ENCODE data around the gene KRT80. TPM values are rescaled to one million over a fixed set of nuclear protein-coding genes. Genes with fewer than 3 reads are reported as not detected.
"Not testable (repeated sequence)": the region's sequence is repeated elsewhere in the genome, so short reads cannot be mapped to it uniquely, and the experiment has no call there.

The KRT80 gene
- not detected for total RNA-seq
- total RNA-seq (2013) = not detected

DNA sequence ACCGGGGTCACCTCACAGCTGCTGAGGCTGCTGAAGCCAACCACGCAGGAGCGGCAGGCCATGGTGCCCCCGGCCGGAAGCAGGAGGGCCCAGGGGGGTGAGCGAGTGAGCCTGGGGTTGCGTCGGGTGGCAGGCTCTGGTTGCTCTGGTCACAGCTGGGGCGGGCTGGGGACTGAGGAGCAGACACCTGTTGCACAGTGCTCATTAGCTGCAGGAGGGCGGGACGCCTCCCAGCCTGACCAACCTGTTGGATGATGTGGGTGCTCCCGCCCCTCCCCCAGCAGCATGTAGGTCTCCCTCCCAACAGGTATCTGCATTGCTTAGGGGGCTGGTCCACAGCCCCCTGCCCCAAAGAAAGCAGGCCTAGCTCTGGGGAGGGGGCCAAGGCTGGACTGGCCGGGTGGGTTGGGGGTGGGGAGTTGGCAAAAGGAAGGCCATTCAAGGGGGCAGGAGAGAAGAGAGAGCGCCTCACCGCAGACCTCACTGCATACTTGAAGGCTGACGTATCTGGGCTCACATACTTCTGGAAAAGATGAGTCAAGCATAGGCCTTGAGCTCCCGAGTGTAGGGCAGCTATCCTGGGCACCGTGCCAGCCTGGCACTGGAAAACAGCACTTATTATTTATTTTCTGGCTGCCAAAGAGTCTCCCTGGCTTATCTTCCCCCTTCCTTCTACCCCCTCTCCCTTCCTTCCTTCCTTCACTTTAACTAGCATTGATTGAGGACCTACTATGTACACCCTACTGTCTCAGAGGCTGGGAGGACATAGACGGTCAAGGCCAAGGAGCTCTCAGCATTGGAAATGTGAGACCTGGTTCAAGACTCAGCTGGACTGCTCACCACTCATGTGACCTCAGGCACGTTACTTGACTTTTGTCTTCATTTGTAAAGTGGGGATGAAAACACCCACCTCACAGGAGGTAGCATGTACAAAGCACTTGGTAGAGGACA, at the start of gene KRT80:
Gene KRT80 (minus strand): TSS at position 174 of the 951 bp plus-strand sequence. CDS start 112 bp downstream, at position 62.
- ATAC-seq (no peak), DNase-seq (no peak)
- Mint-ChIP-seq H3K9me3 (no peaks in the 10 kb centered on the region), H3K4me1 (peaks cover 0 to 4% of the 10 kb centered on the region in 2 donors), H3K27ac (no peak within 1 kb of the TSS), H3K36me3 (no peaks in the 10 kb centered on the region), H3K27me3 (ENCODE audit: low read depth in 2 of 2) (peaks cover 0 to 11% of the 10 kb centered on the region in 2 donors), H3K4me3 (no peak within 1 kb of the TSS)
- intact Hi-C loops (cut with micrococcal nuclease) = no loop called here
- Histone ChIP-seq H3K9me3 (ENCODE audit: control insufficient read depth, insufficient read depth, low read length) (no peaks in the 10 kb centered on the region), H3K36me3 (ENCODE audit: control insufficient read depth, insufficient read depth, low read length) (no peaks in the 10 kb centered on the region), H3K4me3 (ENCODE audit: low read length) (no peak within 1 kb of the TSS), H3K4me1 (ENCODE audit: control insufficient read depth, insufficient read depth, low read length) (peaks cover 25% of the 10 kb centered on the region), H3K27me3 (ENCODE audit: control insufficient read depth, insufficient read depth, low read length) (no peaks in the 10 kb centered on the region), H3K27ac (ENCODE audit: low read length) (no peak within 1 kb of the TSS)
- 66% methylated on average over 20 of the region's 20 CpGs for WGBS (ENCODE audit: insufficient coverage)
- TF ChIP-seq, protein P1, sequence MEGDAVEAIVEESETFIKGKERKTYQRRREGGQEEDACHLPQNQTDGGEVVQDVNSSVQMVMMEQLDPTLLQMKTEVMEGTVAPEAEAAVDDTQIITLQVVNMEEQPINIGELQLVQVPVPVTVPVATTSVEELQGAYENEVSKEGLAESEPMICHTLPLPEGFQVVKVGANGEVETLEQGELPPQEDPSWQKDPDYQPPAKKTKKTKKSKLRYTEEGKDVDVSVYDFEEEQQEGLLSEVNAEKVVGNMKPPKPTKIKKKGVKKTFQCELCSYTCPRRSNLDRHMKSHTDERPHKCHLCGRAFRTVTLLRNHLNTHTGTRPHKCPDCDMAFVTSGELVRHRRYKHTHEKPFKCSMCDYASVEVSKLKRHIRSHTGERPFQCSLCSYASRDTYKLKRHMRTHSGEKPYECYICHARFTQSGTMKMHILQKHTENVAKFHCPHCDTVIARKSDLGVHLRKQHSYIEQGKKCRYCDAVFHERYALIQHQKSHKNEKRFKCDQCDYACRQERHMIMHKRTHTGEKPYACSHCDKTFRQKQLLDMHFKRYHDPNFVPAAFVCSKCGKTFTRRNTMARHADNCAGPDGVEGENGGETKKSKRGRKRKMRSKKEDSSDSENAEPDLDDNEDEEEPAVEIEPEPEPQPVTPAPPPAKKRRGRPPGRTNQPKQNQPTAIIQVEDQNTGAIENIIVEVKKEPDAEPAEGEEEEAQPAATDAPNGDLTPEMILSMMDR (IDR thresholded peaks at IDR 0.05) = no peak

DNA sequence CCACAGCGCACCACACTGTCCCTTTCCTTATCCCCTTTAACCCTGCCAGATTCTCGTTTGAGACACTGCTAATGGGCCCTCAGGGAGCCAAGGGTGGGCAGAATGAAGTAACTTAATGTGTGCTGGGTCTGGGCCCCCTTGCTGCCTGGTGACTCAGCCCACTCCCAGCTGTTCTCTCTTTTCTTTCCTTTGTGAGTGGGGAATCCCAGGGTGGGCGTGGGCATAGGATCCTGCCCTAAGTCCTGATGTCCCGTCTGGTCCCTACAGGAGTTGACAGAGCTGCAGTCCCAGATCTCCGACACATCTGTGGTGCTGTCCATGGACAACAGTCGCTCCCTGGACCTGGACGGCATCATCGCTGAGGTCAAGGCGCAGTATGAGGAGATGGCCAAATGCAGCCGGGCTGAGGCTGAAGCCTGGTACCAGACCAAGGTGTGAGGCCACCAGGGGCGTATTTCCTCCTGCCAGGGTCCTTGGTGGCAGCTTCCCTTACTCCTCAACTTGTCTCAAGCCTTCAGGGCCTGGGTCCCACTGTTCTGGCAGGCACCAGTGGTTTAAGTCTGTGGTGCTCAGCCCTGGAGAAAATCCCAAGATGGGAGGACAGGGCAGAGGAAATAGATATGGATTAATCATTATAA, 49.5 kb upstream of the KRT80 start:
- WGBS (ENCODE audit: insufficient coverage) = 87% methylated on average over 10 of the region's 11 CpGs
- H3K27ac Mint-ChIP-seq = no peak overlapping the region

DNA sequence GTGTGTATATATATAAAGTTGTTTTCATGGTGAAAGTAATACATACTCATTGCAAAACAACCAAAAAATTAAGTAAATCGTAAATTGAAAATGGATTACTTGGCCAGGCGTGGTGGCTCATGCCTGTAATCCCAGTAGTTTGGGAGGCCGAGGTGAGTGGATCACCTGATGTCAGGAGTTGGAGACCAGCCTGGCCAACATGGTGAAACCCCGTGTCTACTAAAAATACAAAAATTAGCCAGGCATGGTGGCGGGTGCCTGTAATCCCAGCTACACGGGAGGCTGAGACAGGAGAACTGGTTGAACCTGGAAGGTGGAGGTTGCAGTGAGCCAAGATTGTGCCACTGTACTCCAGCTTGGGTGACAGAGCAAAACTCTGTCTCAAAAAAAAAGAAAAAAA, 48.4 kb upstream of the KRT80 start:
- intact Hi-C loops (cut with micrococcal nuclease); H3K27ac Mint-ChIP-seq; H3K27ac ChIP-seq (ENCODE audit: low read length); H3K36me3 ChIP-seq (ENCODE audit: control insufficient read depth, insufficient read depth, low read length); H3K4me3 ChIP-seq (ENCODE audit: low read length); H3K36me3 Mint-ChIP-seq; H3K9me3 ChIP-seq (ENCODE audit: control insufficient read depth, insufficient read depth, low read length); DNase-seq; H3K27me3 ChIP-seq (ENCODE audit: control insufficient read depth, insufficient read depth, low read length); H3K9me3 Mint-ChIP-seq; H3K4me3 Mint-ChIP-seq; ATAC-seq: not testable (repeated sequence)
- H3K4me1 ChIP-seq (ENCODE audit: control insufficient read depth, insufficient read depth, low read length) = peaks cover 17% of the 10 kb centered on the region
- WGBS (ENCODE audit: insufficient coverage) = 94% methylated on average over 6 of the region's 6 CpGs
- peaks cover 6 to 10% of the 10 kb centered on the region in 2 donors for H3K27me3 Mint-ChIP-seq (ENCODE audit: low read depth in 2 of 2)
- peaks cover 12 to 13% of the 10 kb centered on the region in 2 donors for H3K4me1 Mint-ChIP-seq

More for the DNA sequence above, 49.5 kb upstream of the KRT80 start:
- TF ChIP-seq, protein P1 (IDR thresholded peaks at IDR 0.05) = no peak
- no peak overlapping the region for H3K27ac ChIP-seq (ENCODE audit: low read length)
- no peak for DNase-seq
- Mint-ChIP-seq H3K36me3 (no peaks in the 10 kb centered on the region), H3K9me3 (no peaks in the 10 kb centered on the region), H3K27me3 (ENCODE audit: low read depth in 2 of 2) (peaks cover 0 to 7% of the 10 kb centered on the region in 2 donors), H3K4me3 (no peak overlapping the region), H3K4me1 (peaks cover 12 to 13% of the 10 kb centered on the region in 2 donors)
- ATAC-seq = no peak
- H3K4me1 ChIP-seq (ENCODE audit: control insufficient read depth, insufficient read depth, low read length) = peaks cover 17% of the 10 kb centered on the region
- H3K36me3 ChIP-seq (ENCODE audit: control insufficient read depth, insufficient read depth, low read length) = no peaks in the 10 kb centered on the region
- H3K27me3 ChIP-seq (ENCODE audit: control insufficient read depth, insufficient read depth, low read length) = no peaks in the 10 kb centered on the region
- no peaks in the 10 kb centered on the region for H3K9me3 ChIP-seq (ENCODE audit: control insufficient read depth, insufficient read depth, low read length)
- H3K4me3 ChIP-seq (ENCODE audit: low read length) = no peak overlapping the region
- intact Hi-C loops (cut with micrococcal nuclease) = no loop called here

DNA sequence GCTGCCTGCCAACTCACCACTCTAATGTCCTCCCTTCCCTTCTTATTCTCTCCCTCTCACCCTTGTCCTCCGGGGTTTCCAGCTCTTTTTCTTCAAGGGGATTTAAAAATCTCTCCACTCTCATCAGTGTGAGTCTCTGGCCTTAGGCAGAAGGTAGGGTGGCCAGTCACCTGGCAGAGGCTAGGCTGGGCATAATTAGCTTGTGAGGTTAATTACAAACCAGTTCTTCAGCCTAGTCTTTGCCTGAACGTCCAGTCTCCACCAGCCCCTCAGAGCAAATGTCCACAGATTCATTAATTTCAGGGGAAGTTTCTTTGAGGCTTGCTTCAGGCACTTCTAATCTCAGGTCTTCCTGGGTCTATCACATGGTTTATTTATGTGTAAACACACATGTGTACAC, 48.0 kb upstream of the KRT80 start:
- TF ChIP-seq, protein P1 (IDR thresholded peaks at IDR 0.05) = no peak
- Mint-ChIP-seq H3K4me3 (no peak overlapping the region), H3K27ac (no peak overlapping the region), H3K4me1 (peaks cover 12 to 13% of the 10 kb centered on the region in 2 donors), H3K27me3 (ENCODE audit: low read depth in 2 of 2) (peaks cover 7 to 10% of the 10 kb centered on the region in 2 donors), H3K9me3 (no peaks in the 10 kb centered on the region), H3K36me3 (no peaks in the 10 kb centered on the region)
- H3K9me3 ChIP-seq (ENCODE audit: control insufficient read depth, insufficient read depth, low read length) = no peaks in the 10 kb centered on the region
- H3K27me3 ChIP-seq (ENCODE audit: control insufficient read depth, insufficient read depth, low read length) = no peaks in the 10 kb centered on the region
- H3K4me1 ChIP-seq (ENCODE audit: control insufficient read depth, insufficient read depth, low read length) = peaks cover 17% of the 10 kb centered on the region
- intact Hi-C loops (cut with micrococcal nuclease) = no loop called here
- H3K36me3 ChIP-seq (ENCODE audit: control insufficient read depth, insufficient read depth, low read length) = no peaks in the 10 kb centered on the region
- H3K4me3 ChIP-seq (ENCODE audit: low read length) = no peak overlapping the region
- no peak overlapping the region for H3K27ac ChIP-seq (ENCODE audit: low read length)
- 92% methylated on average over 2 of the region's 2 CpGs for WGBS (ENCODE audit: insufficient coverage)
- DNase-seq (no peak), ATAC-seq (no peak)

Measured in natural killer cell (primary cell).